ENCODE data around the gene ELMO3. TPM values are rescaled to one million over a fixed set of nuclear protein-coding genes. Genes with fewer than 3 reads are reported as not detected.

The ELMO3 gene
- total and polyA plus RNA-seq, 2 of the 13 experiments (the other 11 are each of a cell fraction or from before 2014, with no cell fraction given) = 2.6 to 4.0 TPM

- TF ChIP-seq KMT2A (CRISPR knock-in tag; IDR thresholded peaks at IDR 0.05) (peak; percentile 71), ARID2 (CRISPR knock-in tag; IDR thresholded peaks at IDR 0.05; ENCODE audit: borderline replicate concordance) (peak; percentile 75; the same call in 1 of the 2 replicates), IKZF4 (CRISPR knock-in tag; IDR thresholded peaks at IDR 0.05; ENCODE audit: borderline replicate concordance, low read depth, not compliant biosample characterization) (peak; percentile 95), ZNF580 (CRISPR knock-in tag; IDR thresholded peaks at IDR 0.05; ENCODE audit: borderline replicate concordance, low read depth) (peak; percentile 82; the same call in 1 of the 2 replicates), ZNF350 (CRISPR knock-in tag; IDR thresholded peaks at IDR 0.05; ENCODE audit: borderline replicate concordance, low read depth) (no peak), ISL2 (CRISPR knock-in tag; IDR thresholded peaks at IDR 0.05) (peak; percentile 76; the same call in 1 of the 2 replicates), YEATS2 (CRISPR knock-in tag; IDR thresholded peaks at IDR 0.05; ENCODE audit: borderline replicate concordance) (0 out of 2 replicates have a peak, but pooled peaks have one; percentile 17), MEF2D (CRISPR knock-in tag; IDR thresholded peaks at IDR 0.05) (no peak), ZHX1 (CRISPR knock-in tag; IDR thresholded peaks at IDR 0.05; ENCODE audit: low read depth) (peak; percentile 96), TP53 (CRISPR knock-in tag; conservative IDR thresholded peaks at IDR 0.05) (no peak), ZNF550 (CRISPR knock-in tag; IDR thresholded peaks at IDR 0.05; ENCODE audit: borderline replicate concordance) (no peak), ATM (IDR thresholded peaks at IDR 0.05; ENCODE audit: borderline replicate concordance) (no peak), ZNF512 (CRISPR knock-in tag; IDR thresholded peaks at IDR 0.05) (no peak), ZNF672 (CRISPR knock-in tag; IDR thresholded peaks at IDR 0.05) (peak; percentile 70; the same call in 1 of the 2 replicates), ZNF660 (CRISPR knock-in tag; IDR thresholded peaks at IDR 0.05; ENCODE audit: borderline replicate concordance, low read depth) (no peak), DBP (CRISPR knock-in tag; IDR thresholded peaks at IDR 0.05; ENCODE audit: not compliant biosample characterization) (peak; percentile 91), ZNF253 (CRISPR knock-in tag; IDR thresholded peaks at IDR 0.05; ENCODE audit: borderline replicate concordance) (peak; percentile 89), CENPBD1 (CRISPR knock-in tag; IDR thresholded peaks at IDR 0.05; ENCODE audit: borderline replicate concordance, low read depth) (no peak), TBP (CRISPR knock-in tag; IDR thresholded peaks at IDR 0.05) (no peak), BRCA1 (CRISPR knock-in tag; IDR thresholded peaks at IDR 0.05) (peak; percentile 70; the same call in 1 of the 2 replicates), ZNF839 (CRISPR knock-in tag; IDR thresholded peaks at IDR 0.05; ENCODE audit: borderline replicate concordance) (no peak), ZNF674 (CRISPR knock-in tag; IDR thresholded peaks at IDR 0.05; ENCODE audit: low read depth) (no peak), ZNF768 (CRISPR knock-in tag; IDR thresholded peaks at IDR 0.05) (peak; percentile 49; the same call in 1 of the 2 replicates), RARA (CRISPR knock-in tag; IDR thresholded peaks at IDR 0.05) (peak; percentile 86), LCORL (IDR thresholded peaks at IDR 0.05) (no peak), LCORL (CRISPR knock-in tag; IDR thresholded peaks at IDR 0.05) (peak; percentile 62; the same call in 1 of the 2 replicates)
Measured at GRCh38 chr16:67164599-67165061, 34.3 kb upstream of the ELMO3 start, which contains the start of gene HSF4 (continued).

Measured in HepG2 (cell line).